ENCODE measurements around the gene TMC7.

TMC7 gene

GRCh38 chr16:19083670-19084069 lies 99.9 kb downstream of the TMC7 start:
- H3K4me3 ChIP-seq (ENCODE audit: low read depth, low read length): no peak overlapping the region
- TF ChIP-seq CTCF (IDR thresholded peaks at IDR 0.05; ENCODE audit: insufficient read depth, low read depth, low read length, missing control alignments): no peak
- DNase-seq (ENCODE audit: low read depth): no peak

GRCh38 chr16:19084139-19084538 lies 100.4 kb downstream of the TMC7 start:
- no peak overlapping the region for H3K4me3 ChIP-seq (ENCODE audit: low read depth, low read length)
- DNase-seq (ENCODE audit: low read depth): no peak
- TF ChIP-seq CTCF (IDR thresholded peaks at IDR 0.05; ENCODE audit: insufficient read depth, low read depth, low read length, missing control alignments): no peak

- no peak for DNase-seq (ENCODE audit: low read depth)
- no peak for TF ChIP-seq CTCF (IDR thresholded peaks at IDR 0.05; ENCODE audit: insufficient read depth, low read depth, low read length, missing control alignments)
- H3K4me3 ChIP-seq (ENCODE audit: low read depth, low read length): no peak overlapping the region
Observed at GRCh38 chr16:19084879-19085278, 101.1 kb downstream of the TMC7 start.

GRCh38 chr16:19085679-19086200 lies 102.0 kb downstream of the TMC7 start:
- no peak overlapping the region for H3K4me3 ChIP-seq (ENCODE audit: low read depth, low read length)
- no peak for DNase-seq (ENCODE audit: low read depth)

GRCh38 chr16:19086322-19087199 lies 102.8 kb downstream of the TMC7 start:
- peak overlapping the region; percentile 33 for H3K4me3 ChIP-seq (ENCODE audit: low read depth, low read length)
- peak; percentile 90 for DNase-seq (ENCODE audit: low read depth)
- peak; percentile 99 for TF ChIP-seq CTCF (IDR thresholded peaks at IDR 0.05; ENCODE audit: insufficient read depth, low read depth, low read length, missing control alignments)

More at GRCh38 chr16:19085679-19086200, 102.0 kb downstream of the TMC7 start:
- no peak for TF ChIP-seq CTCF (IDR thresholded peaks at IDR 0.05; ENCODE audit: insufficient read depth, low read depth, low read length, missing control alignments)

- no peak for TF ChIP-seq CTCF (IDR thresholded peaks at IDR 0.05; ENCODE audit: insufficient read depth, low read depth, low read length, missing control alignments)
- no peak overlapping the region for H3K4me3 ChIP-seq (ENCODE audit: low read depth, low read length)
- no peak for DNase-seq (ENCODE audit: low read depth)
Observed at GRCh38 chr16:19088341-19088916, 104.7 kb downstream of the TMC7 start.

Measured in GM12865 (cell line).